Measurements from ENCODE around the gene FOXJ3.

FOXJ3 gene

DNA sequence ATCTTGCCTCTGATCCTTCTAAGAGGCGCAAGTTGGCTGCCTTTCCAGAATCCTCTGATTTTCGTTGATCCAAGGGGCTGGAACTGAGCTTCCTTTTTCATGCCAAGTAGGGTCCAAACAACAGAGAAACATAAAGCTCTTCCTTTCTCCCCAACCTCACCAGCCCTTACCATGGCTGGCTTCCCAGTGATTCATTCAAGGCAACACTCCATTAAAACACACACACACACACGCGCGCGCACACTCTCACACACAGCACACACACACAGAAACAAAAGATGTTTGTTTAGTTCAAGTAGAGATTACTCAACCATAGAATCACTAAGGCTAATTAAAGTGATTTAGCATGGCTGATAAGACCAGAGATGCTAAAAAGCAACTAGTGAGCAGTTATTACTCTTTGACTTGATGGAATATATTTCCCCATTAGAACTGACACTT lies 157.5 kb downstream of the FOXJ3 start:
- peak; percentile 78 for DNase-seq (ENCODE audit: low read depth)

DNA sequence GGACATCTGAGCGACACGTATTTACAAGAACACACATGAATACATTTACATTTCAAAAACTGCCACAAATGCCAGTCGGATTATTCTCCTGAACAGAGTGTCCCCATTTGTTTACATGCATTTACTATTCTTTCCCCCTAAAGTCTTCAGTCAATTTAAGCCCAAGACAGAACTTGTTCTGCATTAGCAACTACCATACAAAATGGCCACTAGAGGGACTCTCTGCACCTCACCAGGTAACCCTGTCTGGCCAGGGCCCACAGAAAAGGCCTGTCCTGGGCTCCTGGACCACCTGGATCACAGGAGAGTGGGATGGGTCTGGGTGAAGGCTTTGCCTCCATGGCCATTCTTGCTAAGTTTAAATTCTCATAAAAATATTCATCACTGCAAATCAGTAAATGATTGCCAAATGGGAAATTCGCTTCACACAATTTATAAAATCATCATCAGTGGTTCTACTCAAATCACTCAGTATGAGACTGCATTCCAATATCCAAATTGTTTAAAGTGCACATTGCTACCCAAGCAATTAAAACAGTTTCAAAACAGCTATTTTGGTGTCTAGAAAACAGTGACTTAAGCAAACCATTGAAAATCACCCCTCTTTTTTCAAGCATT lies 158.0 kb downstream of the FOXJ3 start:
- H3K4me3 ChIP-seq (ENCODE audit: low read depth, low read length) = no peak overlapping the region
- TF ChIP-seq, protein P1, sequence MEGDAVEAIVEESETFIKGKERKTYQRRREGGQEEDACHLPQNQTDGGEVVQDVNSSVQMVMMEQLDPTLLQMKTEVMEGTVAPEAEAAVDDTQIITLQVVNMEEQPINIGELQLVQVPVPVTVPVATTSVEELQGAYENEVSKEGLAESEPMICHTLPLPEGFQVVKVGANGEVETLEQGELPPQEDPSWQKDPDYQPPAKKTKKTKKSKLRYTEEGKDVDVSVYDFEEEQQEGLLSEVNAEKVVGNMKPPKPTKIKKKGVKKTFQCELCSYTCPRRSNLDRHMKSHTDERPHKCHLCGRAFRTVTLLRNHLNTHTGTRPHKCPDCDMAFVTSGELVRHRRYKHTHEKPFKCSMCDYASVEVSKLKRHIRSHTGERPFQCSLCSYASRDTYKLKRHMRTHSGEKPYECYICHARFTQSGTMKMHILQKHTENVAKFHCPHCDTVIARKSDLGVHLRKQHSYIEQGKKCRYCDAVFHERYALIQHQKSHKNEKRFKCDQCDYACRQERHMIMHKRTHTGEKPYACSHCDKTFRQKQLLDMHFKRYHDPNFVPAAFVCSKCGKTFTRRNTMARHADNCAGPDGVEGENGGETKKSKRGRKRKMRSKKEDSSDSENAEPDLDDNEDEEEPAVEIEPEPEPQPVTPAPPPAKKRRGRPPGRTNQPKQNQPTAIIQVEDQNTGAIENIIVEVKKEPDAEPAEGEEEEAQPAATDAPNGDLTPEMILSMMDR (conservative IDR thresholded peaks at IDR 0.05; ENCODE audit: low read depth, low read length) = peak; percentile 91
- DNase-seq (ENCODE audit: low read depth) = peak; percentile 81

More for the DNA sequence above, 157.5 kb downstream of the FOXJ3 start:
- TF ChIP-seq, protein P1 (conservative IDR thresholded peaks at IDR 0.05; ENCODE audit: low read depth, low read length) = no peak
- H3K4me3 ChIP-seq (ENCODE audit: low read depth, low read length) = no peak overlapping the region

DNA sequence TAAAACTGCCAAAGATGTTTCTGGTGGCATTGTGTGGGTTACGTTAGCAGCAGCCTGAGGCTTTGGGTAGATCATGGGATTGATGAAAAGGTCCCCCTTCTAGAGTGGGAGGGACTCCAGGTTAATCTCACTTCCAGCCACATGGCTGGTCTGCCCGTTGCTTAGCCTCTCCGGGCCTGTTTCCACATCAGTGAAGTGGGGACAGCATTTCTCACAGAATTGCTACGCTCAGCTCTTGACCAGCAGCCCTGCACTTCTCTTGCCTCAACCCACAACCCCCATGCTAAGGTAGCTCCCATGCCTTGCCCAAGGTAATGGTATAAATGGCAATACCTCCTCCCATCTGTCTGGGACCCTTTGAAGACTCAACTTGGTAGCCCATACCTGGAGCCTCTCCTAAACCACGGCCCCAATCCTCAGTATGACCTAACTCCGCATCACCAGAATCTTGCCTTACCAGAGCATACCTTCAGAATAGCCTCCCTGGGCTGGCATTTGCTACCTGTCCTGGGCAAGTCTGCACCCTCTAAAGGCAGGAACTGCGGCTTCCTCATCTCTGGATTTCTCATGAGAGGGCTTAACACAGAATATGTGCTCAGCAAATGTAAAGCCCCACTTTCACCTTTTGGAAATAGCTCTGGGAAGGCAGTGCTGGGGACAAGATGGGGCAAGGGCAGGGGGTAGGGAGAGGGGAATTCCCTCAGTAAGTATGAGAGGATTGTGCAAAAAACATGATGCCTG lies 159.6 kb downstream of the FOXJ3 start:
- TF ChIP-seq, protein P1 (conservative IDR thresholded peaks at IDR 0.05; ENCODE audit: low read depth, low read length) = no peak

DNA sequence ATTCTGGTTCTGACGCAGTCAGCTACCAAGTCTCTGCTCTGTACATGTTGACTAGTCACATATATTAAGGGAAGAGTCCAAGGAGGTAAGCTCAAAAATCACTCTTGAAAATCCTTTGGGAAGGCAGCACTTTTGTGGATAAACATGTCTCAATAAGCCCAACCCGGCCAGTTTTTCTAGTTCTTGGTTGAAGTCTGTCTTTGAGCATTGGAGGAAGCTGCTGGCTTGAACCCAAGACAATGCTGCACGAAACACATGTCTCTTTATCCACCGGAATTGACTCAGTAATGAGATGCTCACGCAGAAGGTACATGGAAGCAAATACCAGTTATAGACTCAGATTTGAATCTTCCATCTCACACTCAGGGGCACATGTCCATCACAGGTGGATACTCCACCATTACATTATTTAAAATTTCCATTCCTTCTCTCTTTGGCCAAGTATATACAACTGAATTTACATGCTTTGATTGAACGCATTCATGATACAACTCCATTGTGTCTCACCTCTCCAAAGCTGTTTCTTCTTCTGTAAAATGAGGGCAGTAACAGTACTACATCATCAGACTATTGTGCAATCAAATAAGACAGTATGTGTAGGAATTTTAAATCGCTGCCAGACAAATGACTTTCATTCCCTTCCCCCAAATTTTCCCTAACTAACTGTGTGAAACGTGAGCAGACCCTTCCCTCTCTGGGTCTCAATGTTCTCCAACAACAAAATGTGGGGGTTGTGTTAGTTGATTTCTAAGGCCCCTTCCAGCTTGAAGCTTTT lies 160.9 kb downstream of the FOXJ3 start:
- TF ChIP-seq, protein P1 (conservative IDR thresholded peaks at IDR 0.05; ENCODE audit: low read depth, low read length) = no peak
- no peak overlapping the region for H3K4me3 ChIP-seq (ENCODE audit: low read depth, low read length)
- peak; percentile 45 for DNase-seq (ENCODE audit: low read depth)

More for the DNA sequence above, 159.6 kb downstream of the FOXJ3 start:
- DNase-seq (ENCODE audit: low read depth) = no peak
- no peak overlapping the region for H3K4me3 ChIP-seq (ENCODE audit: low read depth, low read length)

DNA sequence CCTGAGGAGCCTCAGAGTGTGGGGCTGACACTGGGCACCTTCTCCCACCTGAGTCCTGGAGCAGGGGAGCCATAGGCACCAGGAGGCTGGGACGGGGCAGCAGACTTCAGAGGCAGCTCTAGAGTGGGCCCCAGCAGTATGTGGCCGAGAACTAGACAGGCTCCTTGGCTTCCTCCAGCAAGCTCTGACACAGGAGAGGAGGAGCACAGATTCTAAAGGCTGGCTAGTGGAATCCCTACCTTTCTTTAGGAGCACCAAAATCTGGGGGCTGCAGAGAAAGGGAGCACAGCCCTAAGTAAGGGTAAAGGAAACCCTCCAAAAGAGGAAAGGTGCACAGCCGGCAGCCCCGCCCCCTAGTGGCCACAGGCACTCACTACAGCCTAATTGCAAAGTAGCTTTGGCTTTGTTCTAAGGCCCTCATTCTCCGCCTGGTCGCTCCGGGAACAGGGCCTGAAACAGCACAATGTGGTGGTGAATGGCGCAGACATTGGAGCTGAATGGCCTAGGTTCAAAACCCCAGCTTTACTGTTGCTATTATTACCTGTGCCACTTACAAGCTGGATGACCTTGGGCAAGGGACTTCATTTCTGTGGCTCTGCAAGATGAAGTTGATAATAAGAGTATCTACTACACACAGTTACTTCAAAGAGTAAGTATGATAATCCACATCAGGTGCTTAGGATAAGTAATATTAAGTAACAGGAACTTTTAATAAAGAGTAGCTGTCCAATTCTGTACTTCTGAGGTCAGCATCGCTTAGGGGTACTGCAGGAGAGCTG lies 161.7 kb downstream of the FOXJ3 start:
- TF ChIP-seq, protein P1 (conservative IDR thresholded peaks at IDR 0.05; ENCODE audit: low read depth, low read length) = peak; percentile 96
- no peak overlapping the region for H3K4me3 ChIP-seq (ENCODE audit: low read depth, low read length)
- peak; percentile 55 for DNase-seq (ENCODE audit: low read depth)

DNA sequence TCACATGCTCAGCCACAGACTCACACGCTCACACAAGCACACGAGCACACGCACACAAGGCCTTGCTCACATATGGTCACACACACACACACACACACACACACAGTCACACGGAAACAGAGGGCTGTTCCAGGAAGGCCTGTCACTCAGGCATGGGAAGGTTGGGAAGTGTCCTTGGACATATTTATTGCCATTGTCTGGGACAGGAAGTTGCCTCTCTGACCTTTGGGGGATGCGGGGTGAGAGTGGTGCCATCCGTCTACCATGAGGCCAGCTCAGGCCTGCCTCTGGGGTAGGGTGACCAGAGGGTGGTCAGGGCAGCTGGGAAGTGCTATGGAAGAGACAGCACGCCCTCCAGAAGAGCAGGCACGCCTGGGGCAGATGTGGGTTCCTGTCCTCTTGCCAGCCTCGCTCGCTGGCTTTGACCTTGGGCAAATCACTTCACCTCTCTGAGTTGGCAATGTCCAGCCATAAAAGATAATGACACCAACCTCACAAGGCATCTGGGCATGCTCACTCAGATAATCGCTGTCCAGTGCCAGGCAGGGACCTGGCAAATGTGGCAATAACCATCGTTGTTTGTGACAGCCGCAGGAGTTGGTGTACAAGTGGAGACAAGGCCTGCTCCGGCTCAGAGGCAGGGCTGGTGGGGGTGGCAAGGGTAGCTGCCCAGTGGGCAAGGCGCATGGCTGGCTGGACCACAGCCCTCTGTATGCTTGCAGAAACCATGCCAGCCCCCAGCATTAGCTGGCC lies 162.5 kb downstream of the FOXJ3 start:
- TF ChIP-seq, protein P1 (conservative IDR thresholded peaks at IDR 0.05; ENCODE audit: low read depth, low read length) = no peak
- DNase-seq (ENCODE audit: low read depth) = no peak
- H3K4me3 ChIP-seq (ENCODE audit: low read depth, low read length) = no peak overlapping the region
